CD14-positive monocyte (primary cell): Measurements from ENCODE around the gene SPDYE4. TPM values are rescaled to one million over a fixed set of nuclear protein-coding genes. Genes with fewer than 3 reads are reported as not detected.

Experiments used
- DNase-seq, 3 donors: peaks; one replicate each; pipeline ENCODE4 v3.0.0-alpha.2; 2011 to 2022
- H2AFZ ChIP-seq: 2 replicates; pipeline ENCODE4 v1.6.0; 2012; ENCODE audit warnings: mild to moderate bottlenecking, low read depth, low read length, inconsistent platforms; ENCODE audit not compliant: insufficient read depth, poor library complexity, severe bottlenecking
- H3K27ac ChIP-seq, 2 donors: 1 replicate in 1 of 2; 2 replicates in 1 of 2; pipeline ENCODE4 v1.5.1; 2012 to 2013; ENCODE audit warnings: low read length in 2 of 2, control low read depth in 1 of 2, inconsistent platforms in 1 of 2, low read depth in 1 of 2, mild to moderate bottlenecking in 1 of 2
- H3K27me3 ChIP-seq, 2 donors: one replicate each; pipeline versions ENCODE4 v1.6.0 to v1.6.1; 2011 to 2013; ENCODE audit warnings: low read length in 2 of 2; ENCODE audit not compliant: control insufficient read depth in 2 of 2, insufficient read depth in 2 of 2
- H3K36me3 ChIP-seq, 2 donors: replicated peaks in 1 of 2; 1 replicate in 1 of 2; 2 replicates in 1 of 2; pipeline versions ENCODE4 v1.5.1 to v1.6.1; 2012 to 2013; ENCODE audit warnings: low read length in 2 of 2, control low read depth in 1 of 2, inconsistent platforms in 1 of 2, mild to moderate bottlenecking in 1 of 2; ENCODE audit not compliant: insufficient read depth in 2 of 2, control insufficient read depth in 1 of 2
- H3K4me1 ChIP-seq, 2 donors: 1 replicate in 1 of 2; 2 replicates in 1 of 2; pipeline versions ENCODE4 v1.5.1 to v1.6.1; 2012 to 2013; ENCODE audit warnings: low read length in 2 of 2, control low read depth in 1 of 2, inconsistent platforms in 1 of 2, mild to moderate bottlenecking in 1 of 2, moderate library complexity in 1 of 2; ENCODE audit not compliant: insufficient read depth in 2 of 2, control insufficient read depth in 1 of 2
- H3K4me2 ChIP-seq: replicated peaks from 2 replicates; pipeline ENCODE3; 2012; ENCODE audit warnings: low read length, moderate library complexity, mild to moderate bottlenecking; ENCODE audit not compliant: poor library complexity, severe bottlenecking; ENCODE audit errors: extremely low read depth
- H3K4me3 ChIP-seq, 3 experiments: fragments of 200-600 bp in 1 of 3; sonication (generic) in 1 of 3; replicated peaks in 1 of 3; 1 replicate in 2 of 3; 2 replicates in 1 of 3; pipeline ENCODE4 v1.5.1; 2011 to 2013; ENCODE audit warnings: low read length in 3 of 3, mild to moderate bottlenecking in 3 of 3, control low read depth in 2 of 3, low read depth in 2 of 3, inconsistent platforms in 1 of 3, moderate library complexity in 1 of 3
- H3K79me2 ChIP-seq: 2 replicates; pipeline ENCODE4 v1.6.0; 2012; ENCODE audit warnings: mild to moderate bottlenecking, control low read depth, inconsistent platforms, low read length, moderate library complexity; ENCODE audit not compliant: insufficient read depth
- H3K9ac ChIP-seq: 2 replicates; pipeline ENCODE4 v1.6.0; 2017; ENCODE audit warnings: low read length, mild to moderate bottlenecking; ENCODE audit not compliant: insufficient read depth, poor library complexity, severe bottlenecking
- H3K9me3 ChIP-seq, 2 donors: replicated peaks in 1 of 2; 1 replicate in 1 of 2; 2 replicates in 1 of 2; pipeline versions ENCODE4 v1.5.1 to v1.6.1; 2012 to 2013; ENCODE audit warnings: low read length in 2 of 2, control low read depth in 1 of 2; ENCODE audit not compliant: control insufficient read depth in 1 of 2, insufficient read depth in 1 of 2
- H4K20me1 ChIP-seq: 2 replicates; pipeline ENCODE4 v1.6.0; 2012; ENCODE audit warnings: mild to moderate bottlenecking, low read length, control low read depth, moderate library complexity; ENCODE audit not compliant: insufficient read depth
- H3K27ac Mint-ChIP-seq, 7 donors: one replicate each; pipeline ENCODE4 v1.8.0; 2020; ENCODE audit warnings: mild to moderate bottlenecking in 7 of 7, mixed read lengths in 7 of 7, moderate library complexity in 6 of 7, inconsistent platforms in 2 of 7
- H3K27me3 Mint-ChIP-seq, 3 donors: one replicate each; pipeline ENCODE4 v1.8.0; 2021 to 2022; ENCODE audit warnings: low read depth in 3 of 3, mild to moderate bottlenecking in 3 of 3, mixed read lengths in 3 of 3, moderate library complexity in 3 of 3, inconsistent platforms in 1 of 3
- H3K36me3 Mint-ChIP-seq, 2 donors: one replicate each; pipeline ENCODE4 v1.8.0; 2020; ENCODE audit warnings: mixed read lengths in 2 of 2, inconsistent platforms in 1 of 2, mild to moderate bottlenecking in 1 of 2
- H3K4me1 Mint-ChIP-seq: one replicate; pipeline ENCODE4 v1.8.0; 2020; ENCODE audit warnings: mild to moderate bottlenecking, mixed read lengths
- H3K4me3 Mint-ChIP-seq, 2 donors: one replicate each; pipeline ENCODE4 v1.8.0; 2020; ENCODE audit warnings: mild to moderate bottlenecking in 2 of 2, mixed read lengths in 2 of 2, moderate library complexity in 1 of 2
- H3K9me3 Mint-ChIP-seq, 7 donors: one replicate each; pipeline ENCODE4 v1.8.0; 2020 to 2022; ENCODE audit warnings: mixed read lengths in 7 of 7, mild to moderate bottlenecking in 6 of 7, moderate library complexity in 6 of 7, inconsistent platforms in 2 of 7
- WGBS: methylation state at CpG from one replicate; pipeline ENCODE4 v1.1.5; 2013; ENCODE audit warnings: missing lambda C conversion rate; ENCODE audit not compliant: insufficient coverage; 5-methylcytosine and 5-hydroxymethylcytosine counted together
- intact Hi-C, 2 donors: fragments of 100-400 bp; cut with micrococcal nuclease; formaldehyde crosslinking; loops; one replicate each; pipeline versions ENCODE4 v1.15.0 to v1.15.1; 2023
- polyA plus RNA-seq, 3 donors: library from polyadenylated mRNA; depleted of rRNA in 1 of 3; unstranded in 2 of 3; stranded (reverse) in 1 of 3; fragments of 300-500 nt in 2 of 3; fragments of >200 nt in 1 of 3; fragmentation: Illumina TruSeq in 2 of 3; gene quantifications; 1 replicate in 2 of 3; 2 replicates in 1 of 3; pipeline ENCODE4 v1.2.3, GENCODE V29; 2012 to 2021
- TF ChIP-seq, protein P1 (sequence below): fragments of 200-600 bp; IDR thresholded peaks from one replicate; pipeline ENCODE4 v1.8.0; 2022; ENCODE audit warnings: antibody characterized with exemption, mild to moderate bottlenecking

Gene SPDYE4
- polyA plus RNA-seq, 3 donors, result 0.09 TPM; not detected in 2

DNA sequence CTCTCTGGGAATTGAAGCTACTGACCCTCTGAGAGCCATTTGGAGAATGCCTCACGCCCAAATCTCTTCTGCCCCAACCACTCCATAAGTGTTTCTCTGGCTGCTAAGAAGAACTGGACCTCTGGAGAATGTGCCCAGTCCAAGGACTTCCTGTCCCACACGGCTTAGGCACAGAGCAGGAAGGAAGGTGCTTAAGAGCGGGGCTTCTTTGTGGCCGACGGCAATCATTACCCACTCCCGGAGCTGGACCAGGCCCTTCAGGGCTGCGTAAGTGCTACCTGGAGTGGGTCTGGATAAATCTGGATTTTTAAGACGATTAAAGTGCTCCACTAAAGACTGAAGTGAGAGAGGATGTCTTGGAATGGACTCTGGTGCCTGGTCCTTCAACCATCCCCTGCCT lies 15.5 kb downstream of the SPDYE4 start:
- peaks cover 4 to 36% (median 23%) of the 10 kb centered on the region in 3 donors for H3K27me3 Mint-ChIP-seq
- no peak overlapping the region for H3K4me3 Mint-ChIP-seq

DNA sequence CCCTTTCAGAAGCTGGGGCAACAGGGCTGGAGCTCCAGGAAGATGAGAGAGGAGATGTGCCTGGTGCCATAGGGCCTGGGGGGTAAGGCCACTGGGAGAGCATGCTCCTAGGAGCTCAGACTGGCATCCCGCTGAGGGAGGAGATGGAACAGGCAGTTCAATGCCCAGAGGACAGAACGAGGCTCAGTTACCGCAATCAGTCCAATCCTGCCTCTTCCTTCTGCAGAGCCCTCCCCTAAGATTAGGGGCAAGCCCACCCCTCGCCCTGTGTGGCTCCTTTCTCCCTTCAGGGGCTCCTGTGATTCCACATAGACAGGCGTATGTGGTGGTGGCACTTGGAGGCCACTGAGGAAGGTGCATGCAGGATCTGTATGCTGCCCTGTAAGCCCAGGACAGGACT lies 16.1 kb downstream of the SPDYE4 start:
- H3K27ac ChIP-seq, result no peak overlapping the region
- H3K36me3 ChIP-seq, result no peaks in the 10 kb centered on the region
- WGBS, result 100% methylated on average over 1 of the region's 5 CpGs
- no peaks in the 10 kb centered on the region for H3K27me3 ChIP-seq
- no peaks in the 10 kb centered on the region for H3K9me3 ChIP-seq
- intact Hi-C loops, result loop anchor here (10.0 kb wide), 2 partner anchors 357 to 647 kb away; partner anchors contain the start of gene RPL26 (in 2 of the 2)
- H2AFZ ChIP-seq, result no peak overlapping the region
- DNase-seq, result no peak
- H4K20me1 ChIP-seq, result no peaks in the 10 kb centered on the region
- H3K36me3 Mint-ChIP-seq, result no peaks in the 10 kb centered on the region
- H3K27me3 Mint-ChIP-seq, result peaks cover 4 to 36% (median 20%) of the 10 kb centered on the region in 3 donors
- H3K4me2 ChIP-seq, result no peak overlapping the region
- H3K4me3 Mint-ChIP-seq, result no peak overlapping the region
- no peak overlapping the region for H3K4me3 ChIP-seq
- H3K4me1 ChIP-seq, result peaks cover 13 to 15% of the 10 kb centered on the region in 2 donors
- H3K9me3 Mint-ChIP-seq, result peaks cover 0 to 5% (median 0%) of the 10 kb centered on the region in 7 donors
- peaks cover 25% of the 10 kb centered on the region for H3K4me1 Mint-ChIP-seq
- TF ChIP-seq, protein P1, sequence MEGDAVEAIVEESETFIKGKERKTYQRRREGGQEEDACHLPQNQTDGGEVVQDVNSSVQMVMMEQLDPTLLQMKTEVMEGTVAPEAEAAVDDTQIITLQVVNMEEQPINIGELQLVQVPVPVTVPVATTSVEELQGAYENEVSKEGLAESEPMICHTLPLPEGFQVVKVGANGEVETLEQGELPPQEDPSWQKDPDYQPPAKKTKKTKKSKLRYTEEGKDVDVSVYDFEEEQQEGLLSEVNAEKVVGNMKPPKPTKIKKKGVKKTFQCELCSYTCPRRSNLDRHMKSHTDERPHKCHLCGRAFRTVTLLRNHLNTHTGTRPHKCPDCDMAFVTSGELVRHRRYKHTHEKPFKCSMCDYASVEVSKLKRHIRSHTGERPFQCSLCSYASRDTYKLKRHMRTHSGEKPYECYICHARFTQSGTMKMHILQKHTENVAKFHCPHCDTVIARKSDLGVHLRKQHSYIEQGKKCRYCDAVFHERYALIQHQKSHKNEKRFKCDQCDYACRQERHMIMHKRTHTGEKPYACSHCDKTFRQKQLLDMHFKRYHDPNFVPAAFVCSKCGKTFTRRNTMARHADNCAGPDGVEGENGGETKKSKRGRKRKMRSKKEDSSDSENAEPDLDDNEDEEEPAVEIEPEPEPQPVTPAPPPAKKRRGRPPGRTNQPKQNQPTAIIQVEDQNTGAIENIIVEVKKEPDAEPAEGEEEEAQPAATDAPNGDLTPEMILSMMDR, result no peak
- H3K79me2 ChIP-seq, result no peaks in the 10 kb centered on the region
- H3K27ac Mint-ChIP-seq, result peak overlapping the region in 1 of 7 donors; percentile 33
- H3K9ac ChIP-seq, result no peak overlapping the region

More for the DNA sequence above, 15.5 kb downstream of the SPDYE4 start:
- 76% methylated on average over 3 of the region's 8 CpGs for WGBS
- no peak overlapping the region for H3K27ac Mint-ChIP-seq
- no peak overlapping the region for H3K4me2 ChIP-seq
- H3K36me3 Mint-ChIP-seq, result peaks cover 0 to 2% of the 10 kb centered on the region in 2 donors
- H3K27ac ChIP-seq, result no peak overlapping the region
- intact Hi-C loops, result loop anchor here (10.0 kb wide), 2 partner anchors 358 to 648 kb away; partner anchors contain the start of gene RPL26 (in 2 of the 2)
- TF ChIP-seq, protein P1, result no peak
- no peaks in the 10 kb centered on the region for H3K36me3 ChIP-seq
- peaks cover 0 to 9% (median 3%) of the 10 kb centered on the region in 7 donors for H3K9me3 Mint-ChIP-seq
- no peak for DNase-seq
- no peaks in the 10 kb centered on the region for H3K79me2 ChIP-seq
- H4K20me1 ChIP-seq, result no peaks in the 10 kb centered on the region
- H3K4me1 Mint-ChIP-seq, result peaks cover 25% of the 10 kb centered on the region
- peaks cover 0 to 3% of the 10 kb centered on the region in 2 donors for H3K9me3 ChIP-seq
- H3K4me3 ChIP-seq, result no peak overlapping the region
- H3K9ac ChIP-seq, result no peak overlapping the region
- H2AFZ ChIP-seq, result no peak overlapping the region
- no peaks in the 10 kb centered on the region for H3K27me3 ChIP-seq
- H3K4me1 ChIP-seq, result peaks cover 13 to 15% of the 10 kb centered on the region in 2 donors
